ENCODE measurements around the gene DDX25.
"Not testable (repeated sequence)": the region's sequence is repeated elsewhere in the genome, so short reads cannot be mapped to it uniquely, and the experiment has no call there.

GRCh38 chr11:125865354-125865753, 39.0 kb upstream of the DDX25 start:
- TF ChIP-seq CTCF (conservative IDR thresholded peaks at IDR 0.05; ENCODE audit: low read depth, low read length); EZH2 (IDR thresholded peaks at IDR 0.05; ENCODE audit: borderline replicate concordance, low read depth, low read length, poor library complexity, severe bottlenecking): not testable (repeated sequence)

Data from A673 (cell line).